ENCODE results near the gene PARD3B.

GRCh38 chr2:204881655-204882054 lies 336.4 kb downstream of the PARD3B start:
- TF ChIP-seq CTCF (IDR thresholded peaks at IDR 0.05) (no peak), POLR2A (IDR thresholded peaks at IDR 0.05) (no peak)

All from lower leg skin (tissue), 3 donors.